HepG2 (cell line): ENCODE data around the gene ERRFI1. TPM values are rescaled to one million over a fixed set of nuclear protein-coding genes. Genes with fewer than 3 reads are reported as not detected.

ENCODE experiments used
- ATAC-seq: fragments of 200-7000 bp; cut with Tn5 transposase; 3 replicates; pipeline ENCODE4 v1.9.1; 2020; ENCODE audit warnings: mild to moderate bottlenecking, moderate library complexity
- BruUV-seq: library from RNA; stranded (reverse); fragments of 400-500 nt; replicated peaks from 2 replicates; lab custom pipeline; 2021; lab: Mats Ljungman, UMichigan
- CTCF ChIA-PET: fragments of 300-600 bp; formaldehyde crosslinking; extraction: SDS; loops from one replicate; lab custom pipeline; 2021; ENCODE audit warnings: low total read pairs, inconsistent platforms, low intra/inter-chr PET ratio; lab: Yijun Ruan, JAX
- POLR2A ChIA-PET: fragments of 350-600 bp; sonication (Branson Sonifier 250); formaldehyde crosslinking; loops from one replicate; lab custom pipeline; 2020; ENCODE audit warnings: antibody characterized with exemption, inconsistent platforms; lab: Yijun Ruan, JAX
- DNase-seq: peaks from one replicate; pipeline ENCODE4 v3.0.0-alpha.2; 2015; ENCODE audit warnings: low spot score
- FAIRE-seq: peaks from 3 replicates; lab custom pipeline; 2011; peaks lifted over from hg19 to GRCh38; lab: Jason Lieb, UNC
- H2AFZ ChIP-seq: one replicate; pipeline ENCODE4 v1.6.1; 2011; ENCODE audit warnings: low read length, inconsistent platforms
- H3K27ac ChIP-seq: fragments of 300-600 bp; 3 replicates; pipeline ENCODE4 v1.8.0; 2011; ENCODE audit warnings: mixed run types, mild to moderate bottlenecking, mixed read lengths, low read length, inconsistent platforms; ENCODE audit not compliant: insufficient read depth; ENCODE audit errors: extremely low read length
- H3K27me3 ChIP-seq, 2 experiments: fragments of 200-600 bp in 1 of 2; 2 replicates in 1 of 2; 3 replicates in 1 of 2; pipeline versions ENCODE4 v1.6.0 to v1.8.0; 2011; ENCODE audit warnings: low read length in 2 of 2, mild to moderate bottlenecking in 2 of 2, moderate library complexity in 2 of 2, inconsistent platforms in 1 of 2; ENCODE audit not compliant: insufficient read depth in 2 of 2, control insufficient read depth in 1 of 2
- H3K36me3 ChIP-seq, 2 experiments: fragments of 200-600 bp in 1 of 2; replicated peaks in 1 of 2; 2 replicates in 1 of 2; 3 replicates in 1 of 2; pipeline versions ENCODE4 v1.5.1 to v1.8.0; 2011; ENCODE audit warnings: low read length in 2 of 2, inconsistent platforms in 1 of 2; ENCODE audit not compliant: insufficient read depth in 2 of 2, control insufficient read depth in 1 of 2
- H3K4me1 ChIP-seq: 2 replicates; pipeline ENCODE4 v1.5.1; 2012; ENCODE audit warnings: low read length, inconsistent platforms; ENCODE audit not compliant: insufficient read depth
- H3K4me2 ChIP-seq: 2 replicates; pipeline ENCODE4 v1.6.0; 2011; ENCODE audit warnings: low read depth, low read length, inconsistent platforms
- H3K4me3 ChIP-seq, 3 experiments: fragments of 200-600 bp in 1 of 3; sonication (generic), shearing (Covaris generic) in 1 of 3; replicated peaks in 1 of 3; 2 replicates each; pipeline ENCODE4 v1.5.1; 2011 to 2016; ENCODE audit warnings: low read length in 3 of 3, inconsistent platforms in 2 of 3, low read depth in 2 of 3, mild to moderate bottlenecking in 2 of 3, control low read depth in 1 of 3, mixed read lengths in 1 of 3; ENCODE audit not compliant: insufficient read depth in 1 of 3
- H3K79me2 ChIP-seq: one replicate; pipeline ENCODE4 v1.6.1; 2011; ENCODE audit warnings: low read length, inconsistent platforms; ENCODE audit not compliant: insufficient read depth
- H3K9ac ChIP-seq: 2 replicates; pipeline ENCODE4 v1.6.0; 2011; ENCODE audit warnings: mild to moderate bottlenecking, low read depth, low read length, inconsistent platforms; ENCODE audit not compliant: insufficient read depth
- H3K9me3 ChIP-seq: 2 replicates; pipeline ENCODE4 v1.5.1; 2012; ENCODE audit warnings: mild to moderate bottlenecking, low read length
- H4K20me1 ChIP-seq: 2 replicates; pipeline ENCODE4 v1.6.0; 2011; ENCODE audit warnings: inconsistent platforms, mild to moderate bottlenecking, low read length, moderate library complexity; ENCODE audit not compliant: insufficient read depth
- ATM ChIP-seq: fragments of 450-650 bp; IDR thresholded peaks from 2 replicates; pipeline ENCODE4 v1.7.1; 2017; ENCODE audit warnings: mild to moderate bottlenecking, borderline replicate concordance
- CBX2 ChIP-seq, 2 experiments: fragments of 200-600 bp in 1 of 2; sonication (generic); formaldehyde crosslinking in 1 of 2; IDR thresholded peaks; 2 replicates each; pipeline versions ENCODE4 v1.7.0 to v1.8.1; 2018 to 2022; ENCODE audit warnings: low read depth in 2 of 2, low read length in 1 of 2, mild to moderate bottlenecking in 1 of 2, missing genetic modification reagents in 1 of 2
- FIP1L1 ChIP-seq: fragments of 200-400 bp; formaldehyde crosslinking; IDR thresholded peaks from 2 replicates; pipeline ENCODE4 v1.6.1; 2018; ENCODE audit warnings: low read depth, mild to moderate bottlenecking, low read length, moderate library complexity, borderline replicate concordance; ENCODE audit not compliant: insufficient read depth
- KDM1A ChIP-seq: IDR thresholded peaks from 2 replicates; pipeline ENCODE4 v1.6.1; 2016; ENCODE audit warnings: missing compliant biosample characterization
- MTA1 ChIP-seq: sonication (generic); formaldehyde crosslinking; IDR thresholded peaks from 2 replicates; pipeline ENCODE4 v1.4.0; 2020; ENCODE audit warnings: missing genetic modification reagents, mild to moderate bottlenecking, borderline replicate concordance
- MTF1 ChIP-seq: sonication (generic); formaldehyde crosslinking; IDR thresholded peaks from 2 replicates; pipeline ENCODE4 v1.5.0; 2020; ENCODE audit warnings: missing genetic modification reagents
- NFATC3 ChIP-seq: sonication (generic); formaldehyde crosslinking; IDR thresholded peaks from 2 replicates; pipeline ENCODE4 v1.5.1; 2020; ENCODE audit warnings: mild to moderate bottlenecking, missing genetic modification reagents
- RXRA ChIP-seq: sonication (generic); formaldehyde crosslinking; IDR thresholded peaks from 2 replicates; pipeline ENCODE4 v1.5.1; 2020; ENCODE audit warnings: missing genetic modification reagents
- SOX6 ChIP-seq, 2 experiments: fragments of 450-650 bp in 1 of 2; sonication (generic) in 1 of 2; formaldehyde crosslinking in 1 of 2; IDR thresholded peaks; 2 replicates each; pipeline versions ENCODE4 v1.4.0 to v1.6.1; 2017 to 2020; ENCODE audit warnings: antibody characterized with exemption in 1 of 2, mild to moderate bottlenecking in 1 of 2, missing genetic modification reagents in 1 of 2
- SRSF4 ChIP-seq: fragments of 200-400 bp; formaldehyde crosslinking; IDR thresholded peaks from one replicate; pipeline ENCODE4 v1.6.1; 2018; ENCODE audit warnings: mild to moderate bottlenecking, low read depth, low read length, moderate library complexity; ENCODE audit not compliant: poor library complexity, severe bottlenecking
- ZBTB1 ChIP-seq: sonication (generic); formaldehyde crosslinking; IDR thresholded peaks from 2 replicates; pipeline ENCODE4 v1.4.0; 2020; ENCODE audit warnings: missing genetic modification reagents, borderline replicate concordance
- ZNF30 ChIP-seq: sonication (generic); formaldehyde crosslinking; IDR thresholded peaks from 2 replicates; pipeline ENCODE4 v1.5.0; 2020; ENCODE audit warnings: mild to moderate bottlenecking, missing genetic modification reagents
- ZNF34 ChIP-seq: sonication (generic); formaldehyde crosslinking; IDR thresholded peaks from 2 replicates; pipeline ENCODE4 v1.4.0; 2020; ENCODE audit warnings: mild to moderate bottlenecking, missing genetic modification reagents, borderline replicate concordance
- ZNF543 ChIP-seq: sonication (generic); formaldehyde crosslinking; IDR thresholded peaks from 2 replicates; pipeline ENCODE4 v1.4.0; 2020; ENCODE audit warnings: mild to moderate bottlenecking, missing genetic modification reagents
- ZSCAN29 ChIP-seq: sonication (generic); formaldehyde crosslinking; conservative IDR thresholded peaks from 2 replicates; pipeline ENCODE4 v1.4.0; 2020; ENCODE audit warnings: mild to moderate bottlenecking, missing genetic modification reagents
- WGBS: methylation state at CpG from one replicate; pipeline ENCODE4 v1.1.6; 2017; ENCODE audit warnings: low lambda C conversion rate; 5-methylcytosine and 5-hydroxymethylcytosine counted together
- in situ Hi-C: cut with HindIII; loops from 2 replicates; pipeline ENCODE4 v1.10.0; 2017; ENCODE audit warnings: low pct_unique_long_range_greater_than_20kb; ENCODE audit not compliant: extremely low pct_ligation_motif_present
- intact Hi-C: fragments of 100-400 bp; cut with micrococcal nuclease; formaldehyde crosslinking; loops from one replicate; pipeline ENCODE4 v1.10.0; 2022; ENCODE audit not compliant: unreplicated experiment
- polyA plus RNA-seq, 8 experiments: library from polyadenylated mRNA; depleted of rRNA in 3 of 8; stranded (reverse) in 7 of 8; unstranded in 1 of 8; fragments of >200 nt; fragmentation: Illumina TruSeq in 4 of 8; extraction: Trizol in 4 of 8; gene quantifications; 2 replicates each; pipeline versions ENCODE4 v1.2.1 to v1.2.3, GENCODE V29; 2011 to 2016; ENCODE audit warnings: low read depth in 4 of 8, missing spikeins in 1 of 8, mixed read lengths in 1 of 8; ENCODE audit not compliant: insufficient read depth in 1 of 8
- total RNA-seq, 5 experiments: library from RNA; depleted of rRNA; stranded (reverse); fragments of >200 nt; fragmentation: Illumina TruSeq; extraction: Trizol; gene quantifications; 2 replicates each; pipeline ENCODE4 v1.2.3, GENCODE V29; 2016; ENCODE audit warnings: low read depth in 1 of 5
- TF ChIP-seq, protein P1 (sequence below): sonication (generic); formaldehyde crosslinking; IDR thresholded peaks from 2 replicates; pipeline ENCODE4 v1.8.1; 2022; ENCODE audit warnings: mild to moderate bottlenecking, missing genetic modification reagents
- TF ChIP-seq, protein P2 (sequence below): IDR thresholded peaks from 2 replicates; pipeline ENCODE4 v1.6.1; 2018; ENCODE audit warnings: missing genetic modification reagents, mild to moderate bottlenecking, missing compliant biosample characterization
- TF ChIP-seq, protein P3 (sequence below): sonication (generic); formaldehyde crosslinking; IDR thresholded peaks from 2 replicates; pipeline ENCODE4 v1.4.0; 2020; ENCODE audit warnings: mild to moderate bottlenecking, missing genetic modification reagents

Gene ERRFI1
- total and polyA plus RNA-seq, 2 of the 13 experiments (the other 11 are each of a cell fraction or from before 2014, with no cell fraction given), result 84.4 to 753 TPM

DNA sequence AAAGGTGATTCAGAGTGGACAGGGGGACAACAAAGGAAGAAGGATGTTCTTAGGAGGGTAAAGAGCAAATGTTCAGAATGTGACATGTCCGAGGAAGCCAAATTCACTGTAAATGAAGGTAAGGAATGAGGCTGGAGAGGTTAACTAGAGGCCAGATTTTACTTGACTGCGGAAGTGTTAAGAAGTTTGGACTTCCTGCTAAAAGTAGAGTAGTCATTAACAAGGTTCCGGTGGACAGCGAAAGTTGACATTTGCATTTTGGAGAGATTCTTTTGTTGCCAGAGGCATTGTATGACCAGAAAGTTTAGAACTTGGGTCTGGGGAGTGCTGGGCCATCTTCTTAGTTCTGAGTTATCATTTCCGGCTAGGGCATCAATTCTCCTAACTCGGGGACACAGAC is 7.2 kb upstream of the ERRFI1 start:
- no peak overlapping the region for H3K4me2 ChIP-seq
- in situ Hi-C loops, result loop anchor here (25.0 kb wide), 1 partner anchor 104 kb away; no protein-coding TSS in a partner anchor
- H3K4me1 ChIP-seq, result peaks cover 41% of the 10 kb centered on the region
- 97% methylated on average over 6 of the region's 6 CpGs for whole genome bisulfite sequencing
- ATAC-seq (no peak), DNase-seq (no peak), FAIRE-seq (no peak)
- peaks cover 5% of the 10 kb centered on the region for H3K79me2 ChIP-seq
- no peaks in the 10 kb centered on the region for H3K9me3 ChIP-seq
- no peaks in the 10 kb centered on the region for H3K27me3 ChIP-seq
- intact Hi-C loops, result no loop called here
- H4K20me1 ChIP-seq, result no peaks in the 10 kb centered on the region
- ChIA-PET POLR2A (no interaction called here), CTCF (no interaction called here)
- no peak overlapping the region for H3K9ac ChIP-seq
- BruUV-seq, result no TSS peak
- H3K27ac ChIP-seq, result no peak overlapping the region
- no peak overlapping the region for H3K4me3 ChIP-seq
- TF ChIP-seq NFATC3 (CRISPR knock-in tag) (no peak), MTF1 (CRISPR knock-in tag) (no peak), CBX2 (IDR thresholded peaks at IDR 0.05; ENCODE audit: low read depth, low read length) (no peak), CBX2 (CRISPR knock-in tag; IDR thresholded peaks at IDR 0.05; ENCODE audit: low read depth) (no peak), SRSF4 (no peak), ZBTB1 (no peak), ATM (no peak), SOX6 (IDR thresholded peaks at IDR 0.05) (no peak), SOX6 (CRISPR knock-in tag; IDR thresholded peaks at IDR 0.05) (no peak), ZSCAN29 (CRISPR knock-in tag) (no peak), ZNF543 (CRISPR knock-in tag) (no peak), MTA1 (no peak), ZNF30 (CRISPR knock-in tag) (no peak), KDM1A (CRISPR knock-in tag) (no peak), FIP1L1 (no peak), ZNF34 (CRISPR knock-in tag) (no peak), RXRA (CRISPR knock-in tag) (no peak)
- TF ChIP-seq, protein P1, sequence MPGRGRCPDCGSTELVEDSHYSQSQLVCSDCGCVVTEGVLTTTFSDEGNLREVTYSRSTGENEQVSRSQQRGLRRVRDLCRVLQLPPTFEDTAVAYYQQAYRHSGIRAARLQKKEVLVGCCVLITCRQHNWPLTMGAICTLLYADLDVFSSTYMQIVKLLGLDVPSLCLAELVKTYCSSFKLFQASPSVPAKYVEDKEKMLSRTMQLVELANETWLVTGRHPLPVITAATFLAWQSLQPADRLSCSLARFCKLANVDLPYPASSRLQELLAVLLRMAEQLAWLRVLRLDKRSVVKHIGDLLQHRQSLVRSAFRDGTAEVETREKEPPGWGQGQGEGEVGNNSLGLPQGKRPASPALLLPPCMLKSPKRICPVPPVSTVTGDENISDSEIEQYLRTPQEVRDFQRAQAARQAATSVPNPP (CRISPR knock-in tag), result no peak
- TF ChIP-seq, protein P2, sequence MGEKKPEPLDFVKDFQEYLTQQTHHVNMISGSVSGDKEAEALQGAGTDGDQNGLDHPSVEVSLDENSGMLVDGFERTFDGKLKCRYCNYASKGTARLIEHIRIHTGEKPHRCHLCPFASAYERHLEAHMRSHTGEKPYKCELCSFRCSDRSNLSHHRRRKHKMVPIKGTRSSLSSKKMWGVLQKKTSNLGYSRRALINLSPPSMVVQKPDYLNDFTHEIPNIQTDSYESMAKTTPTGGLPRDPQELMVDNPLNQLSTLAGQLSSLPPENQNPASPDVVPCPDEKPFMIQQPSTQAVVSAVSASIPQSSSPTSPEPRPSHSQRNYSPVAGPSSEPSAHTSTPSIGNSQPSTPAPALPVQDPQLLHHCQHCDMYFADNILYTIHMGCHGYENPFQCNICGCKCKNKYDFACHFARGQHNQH, result no peak
- TF ChIP-seq, protein P3, sequence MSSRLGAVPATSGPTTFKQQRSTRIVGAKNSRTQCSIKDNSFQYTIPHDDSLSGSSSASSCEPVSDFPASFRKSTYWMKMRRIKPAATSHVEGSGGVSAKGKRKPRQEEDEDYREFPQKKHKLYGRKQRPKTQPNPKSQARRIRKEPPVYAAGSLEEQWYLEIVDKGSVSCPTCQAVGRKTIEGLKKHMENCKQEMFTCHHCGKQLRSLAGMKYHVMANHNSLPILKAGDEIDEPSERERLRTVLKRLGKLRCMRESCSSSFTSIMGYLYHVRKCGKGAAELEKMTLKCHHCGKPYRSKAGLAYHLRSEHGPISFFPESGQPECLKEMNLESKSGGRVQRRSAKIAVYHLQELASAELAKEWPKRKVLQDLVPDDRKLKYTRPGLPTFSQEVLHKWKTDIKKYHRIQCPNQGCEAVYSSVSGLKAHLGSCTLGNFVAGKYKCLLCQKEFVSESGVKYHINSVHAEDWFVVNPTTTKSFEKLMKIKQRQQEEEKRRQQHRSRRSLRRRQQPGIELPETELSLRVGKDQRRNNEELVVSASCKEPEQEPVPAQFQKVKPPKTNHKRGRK, result no peak
- no peaks in the 10 kb centered on the region for H3K36me3 ChIP-seq
- no peak overlapping the region for H2AFZ ChIP-seq
